ENCODE measurements around the gene PCDH12.
"Not testable (repeated sequence)": the region's sequence is repeated elsewhere in the genome, so short reads cannot be mapped to it uniquely, and the experiment has no call there.

PCDH12 gene

GRCh38 chr5:141935538-141935937, 22.5 kb downstream of the PCDH12 start:
- no peak for DNase-seq

GRCh38 chr5:141934099-141934844, 23.7 kb downstream of the PCDH12 start:
- peak; percentile 49 for DNase-seq

- DNase-seq = no peak
Observed at GRCh38 chr5:141933151-141933550, 24.9 kb downstream of the PCDH12 start.

GRCh38 chr5:141931694-141932093, 26.3 kb downstream of the PCDH12 start:
- no peak for DNase-seq

GRCh38 chr5:141929398-141930058, 28.5 kb downstream of the PCDH12 start:
- DNase-seq = no peak

- DNase-seq = no peak
Observed at GRCh38 chr5:141928051-141928450, 30.0 kb downstream of the PCDH12 start.

GRCh38 chr5:141926434-141926833, 31.6 kb downstream of the PCDH12 start:
- no peak for DNase-seq

GRCh38 chr5:141923448-141924313, 34.3 kb downstream of the PCDH12 start, which contains the start of gene DELE1:
Gene DELE1 (plus strand): TSS chr5:141923871. CDS start chr5:141923942, 71 bp downstream.
- peak; percentile 98 for DNase-seq

- not testable (repeated sequence) for DNase-seq
Observed at GRCh38 chr5:141922827-141923447, 35.1 kb downstream of the PCDH12 start.

- no peak for DNase-seq
Observed at GRCh38 chr5:141920771-141921170, 37.2 kb downstream of the PCDH12 start.

- DNase-seq = peak; percentile 17
Observed at GRCh38 chr5:141919218-141920119, 38.5 kb downstream of the PCDH12 start.

GRCh38 chr5:141917760-141918159, 40.2 kb downstream of the PCDH12 start:
- DNase-seq = no peak

GRCh38 chr5:141916522-141916921, 41.5 kb downstream of the PCDH12 start:
- DNase-seq = peak; percentile 28

GRCh38 chr5:141915881-141916336, 42.1 kb downstream of the PCDH12 start:
- peak; percentile 31 for DNase-seq

GRCh38 chr5:141914797-141915196, 43.2 kb downstream of the PCDH12 start:
- DNase-seq = no peak

GRCh38 chr5:141914199-141914743, 43.7 kb downstream of the PCDH12 start:
- DNase-seq = peak; percentile 79

GRCh38 chr5:141913560-141914198, 44.3 kb downstream of the PCDH12 start:
- no peak for DNase-seq

GRCh38 chr5:141910271-141910673, 47.7 kb downstream of the PCDH12 start:
- no peak for DNase-seq

GRCh38 chr5:141909212-141909611, 48.8 kb downstream of the PCDH12 start:
- no peak for DNase-seq

GRCh38 chr5:141908796-141909195, 49.2 kb downstream of the PCDH12 start:
- DNase-seq = no peak

- no peak for DNase-seq
Observed at GRCh38 chr5:141906972-141907371, 51.0 kb downstream of the PCDH12 start.
